NCI-H1417 (cell line): Measurements from ENCODE around the gene HTATIP2.
A peak's percentile ranks its signal among the peaks of the same experiment; 100 is the strongest.
"Not testable (repeated sequence)": the region's sequence is repeated elsewhere in the genome, so short reads cannot be mapped to it uniquely, and the experiment has no call there.

Experiments
- DNase-seq, 3 experiments: peaks; one replicate each; lab custom pipeline; 2025; lab: John Stamatoyannopoulos, UW

Gene HTATIP2

DNA sequence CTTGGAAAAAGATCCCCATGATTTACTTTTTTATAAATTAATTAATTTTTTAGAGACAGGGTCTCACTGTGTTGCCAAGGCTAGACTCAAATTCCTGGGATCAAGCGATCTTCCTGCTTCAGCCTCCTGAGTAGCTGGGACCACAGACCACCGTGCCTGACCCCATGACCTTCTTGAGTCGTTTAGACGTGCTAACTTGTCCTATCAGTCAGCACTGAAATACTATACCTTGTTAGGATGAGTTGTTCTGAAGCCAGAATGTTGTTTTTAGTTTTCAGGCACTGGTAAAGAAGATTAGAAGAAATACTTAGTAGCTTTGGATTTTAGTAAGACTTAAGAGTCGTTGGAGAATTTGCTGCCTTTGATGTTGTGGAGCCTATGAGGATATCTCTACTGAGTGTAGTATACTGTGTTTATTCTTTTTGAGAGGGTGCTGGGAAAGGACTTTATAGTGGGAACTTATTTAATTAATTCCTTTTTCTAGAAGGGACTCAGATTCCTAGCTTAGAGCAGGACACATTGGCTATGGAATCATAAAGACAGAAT, 8.6 kb downstream of the HTATIP2 start:
- no peak for DNase-seq

DNA sequence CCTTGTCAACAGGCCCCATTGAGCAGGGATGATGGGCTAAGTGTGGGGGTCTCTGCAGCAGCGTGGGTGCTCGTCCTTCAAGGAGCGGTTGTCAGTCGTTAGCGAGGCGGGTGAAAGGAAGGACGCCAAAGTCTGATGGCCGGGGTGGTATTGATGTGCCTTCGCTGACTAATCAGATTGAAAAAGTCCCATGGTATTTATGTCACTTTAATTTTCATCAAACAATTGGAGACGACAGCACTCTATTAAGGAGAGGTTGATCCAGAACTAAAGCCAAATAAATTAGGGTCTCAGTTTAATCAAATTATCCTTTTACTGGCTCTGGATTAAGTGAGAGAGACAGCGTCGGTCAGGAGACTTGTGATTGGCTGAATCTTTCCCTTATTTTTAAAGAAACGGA, 9.6 kb downstream of the HTATIP2 start:
- no peak for DNase-seq

- no peak for DNase-seq
Measured at GRCh38 chr11:20373568-20374209, 10.2 kb downstream of the HTATIP2 start.

DNA sequence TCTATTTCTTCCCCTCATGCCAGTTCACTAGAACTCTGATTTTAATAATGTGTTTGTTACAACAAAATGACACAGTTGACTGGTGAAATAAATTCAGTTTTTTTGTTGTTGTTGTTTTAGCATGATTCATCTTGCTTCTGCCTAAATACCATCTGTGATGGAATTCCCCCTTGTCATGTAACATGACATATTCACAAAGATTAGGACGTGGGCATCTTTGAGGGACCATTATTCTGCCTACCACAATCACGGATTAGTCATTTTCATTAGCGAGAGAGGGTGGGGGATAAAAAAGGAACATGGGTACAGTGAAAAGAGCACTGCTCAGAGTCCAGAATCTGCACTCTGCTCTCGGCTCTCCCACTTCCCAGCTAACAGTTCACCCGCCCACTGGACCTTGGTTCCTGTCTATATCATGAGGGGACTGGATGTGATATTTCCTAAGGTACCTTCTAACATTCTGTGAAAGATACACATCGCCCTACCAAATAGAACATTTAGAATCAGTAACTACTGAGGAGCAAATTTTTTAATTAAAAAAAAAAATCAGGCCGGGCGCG, 11.3 kb downstream of the HTATIP2 start:
- DNase-seq: no peak

DNA sequence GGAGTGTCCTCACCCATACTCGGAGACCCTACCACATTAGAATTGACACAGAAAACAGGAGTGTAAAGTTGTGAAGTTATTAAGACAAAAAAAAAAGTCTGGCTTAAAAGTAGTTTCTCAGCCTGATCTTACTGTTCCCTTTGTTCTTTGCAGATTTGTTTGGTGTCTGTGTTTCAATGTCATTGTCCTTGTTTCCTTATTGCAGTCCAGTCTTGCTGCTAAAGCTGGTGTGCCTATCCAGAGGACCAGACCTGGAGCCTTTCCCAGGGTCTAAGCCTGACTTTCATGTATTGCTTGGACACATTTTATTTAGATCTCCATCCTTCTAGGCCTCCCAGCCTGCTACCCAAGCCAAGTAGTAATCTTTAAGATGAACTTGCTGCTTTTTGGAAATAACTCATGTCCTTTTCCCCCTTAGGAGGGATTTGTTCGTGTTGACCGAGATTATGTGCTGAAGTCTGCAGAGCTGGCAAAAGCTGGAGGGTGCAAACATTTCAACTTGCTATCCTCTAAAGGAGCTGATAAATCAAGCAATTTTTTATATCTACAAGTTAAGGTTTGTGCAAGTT, 12.7 kb downstream of the HTATIP2 start:
- DNase-seq: no peak

GRCh38 chr11:20385996-20386395, 22.5 kb downstream of the HTATIP2 start:
- not testable (repeated sequence) for DNase-seq

DNA sequence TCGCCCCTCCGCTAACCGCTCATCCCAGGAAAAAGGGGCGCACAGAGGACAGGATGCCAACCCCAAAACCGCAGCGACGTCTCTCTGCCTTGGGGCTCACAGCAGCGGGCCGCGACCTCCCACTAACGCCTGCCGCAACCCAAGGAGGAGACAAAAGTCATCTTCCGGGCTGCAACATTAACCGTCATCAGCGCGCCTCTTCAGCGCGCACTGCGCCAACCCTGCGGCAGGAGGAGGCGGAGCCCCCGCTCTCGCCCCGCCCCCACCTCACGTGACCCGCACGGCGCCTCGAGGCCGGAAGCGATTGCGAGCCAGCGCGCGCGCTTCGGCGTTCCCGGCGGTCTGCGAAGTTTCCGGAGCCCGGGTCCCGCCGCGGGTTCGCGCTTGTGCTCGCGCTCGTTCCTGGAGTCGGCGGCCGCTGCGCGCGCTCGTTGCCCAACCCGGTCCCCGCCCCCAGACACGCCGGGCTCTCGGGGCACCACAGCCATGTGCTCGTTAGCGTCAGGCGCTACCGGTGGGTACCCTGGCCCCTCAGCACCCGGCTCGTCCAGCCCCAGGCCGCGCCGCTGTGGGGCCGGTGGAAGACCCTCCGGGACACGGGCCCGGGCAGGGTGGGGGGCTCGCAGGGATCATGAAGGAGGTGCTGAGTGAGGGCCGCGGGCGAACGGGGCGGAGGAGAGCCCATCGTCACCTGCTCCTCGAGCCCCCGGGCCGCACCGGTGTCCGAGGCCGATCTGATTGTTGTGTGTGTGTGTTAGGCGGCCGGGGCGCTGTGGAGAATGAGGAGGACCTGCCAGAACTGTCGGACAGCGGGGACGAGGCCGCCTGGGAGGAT, 24.0 kb downstream of the HTATIP2 start, which contains the start of gene PRMT3:
Gene PRMT3, plus strand, starts transcription at position 456 of the 835 bp plus-strand sequence. Its CDS starts 31 bp downstream, at position 487.
- peak; percentile 98 for DNase-seq

- peak in 2 of 3 experiments; percentile 65 to 67 for DNase-seq
Measured at GRCh38 chr11:20388096-20389055, 24.9 kb downstream of the HTATIP2 start.

DNA sequence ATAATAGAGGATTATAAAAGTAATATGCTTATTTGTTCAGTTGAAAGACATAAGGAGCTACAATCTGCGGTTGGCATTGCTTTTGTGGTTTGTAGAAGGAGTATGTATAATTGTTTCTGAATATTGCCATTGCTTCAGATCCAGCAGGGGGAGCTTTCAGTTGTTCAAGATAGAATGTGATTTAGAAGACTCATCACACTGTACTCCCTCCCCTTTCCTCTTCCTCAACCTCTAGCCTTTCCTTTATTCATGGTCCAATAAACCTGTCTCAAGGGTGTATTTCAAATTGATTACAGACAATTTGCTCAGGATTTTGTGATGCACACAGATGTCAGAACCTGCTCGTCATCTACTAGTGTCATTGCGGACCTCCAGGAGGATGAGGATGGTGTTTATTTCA, 33.8 kb downstream of the HTATIP2 start:
- peak; percentile 57 to 83 (median 76) for DNase-seq

GRCh38 chr11:20399498-20399897, 36.0 kb downstream of the HTATIP2 start:
- DNase-seq: no peak

DNA sequence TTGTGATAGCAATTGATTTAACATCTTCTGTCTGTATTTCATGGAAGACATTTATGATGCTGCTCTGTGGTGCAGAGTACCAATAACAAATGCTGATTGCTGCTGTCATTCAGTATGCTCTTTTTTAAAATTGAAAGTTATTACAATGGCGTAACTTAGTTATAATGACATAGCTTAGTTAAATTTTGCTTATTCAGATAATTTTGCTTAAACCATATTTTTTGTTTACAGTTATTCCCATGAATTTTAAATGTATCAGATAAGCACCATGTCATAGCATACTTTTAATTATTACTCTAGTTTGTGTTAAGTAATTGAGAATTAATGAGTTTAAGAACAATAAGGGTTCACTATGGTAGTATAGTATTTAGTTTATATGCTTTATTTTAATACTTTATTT, 39.5 kb downstream of the HTATIP2 start:
- no peak for DNase-seq

DNA sequence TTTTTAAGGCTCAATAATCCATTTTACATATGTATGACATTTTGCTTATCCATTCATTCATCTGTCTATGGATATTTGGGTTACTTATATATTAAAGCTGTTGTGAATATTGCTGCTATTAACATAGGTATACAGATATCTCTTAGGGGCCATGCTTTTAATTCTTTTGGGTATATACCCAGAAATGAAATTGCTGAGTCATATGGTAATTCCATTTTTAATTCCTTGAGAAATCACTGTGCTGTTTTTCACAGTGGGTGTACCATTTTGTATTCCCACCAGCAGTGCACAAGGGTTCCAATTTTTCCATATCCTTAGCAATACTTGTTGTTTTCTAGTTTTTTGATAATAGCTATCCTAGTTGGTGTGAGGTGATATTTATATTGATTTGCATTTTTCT, 43.0 kb downstream of the HTATIP2 start:
- no peak for DNase-seq

GRCh38 chr11:20407344-20407743, 43.8 kb downstream of the HTATIP2 start:
- no peak for DNase-seq

DNA sequence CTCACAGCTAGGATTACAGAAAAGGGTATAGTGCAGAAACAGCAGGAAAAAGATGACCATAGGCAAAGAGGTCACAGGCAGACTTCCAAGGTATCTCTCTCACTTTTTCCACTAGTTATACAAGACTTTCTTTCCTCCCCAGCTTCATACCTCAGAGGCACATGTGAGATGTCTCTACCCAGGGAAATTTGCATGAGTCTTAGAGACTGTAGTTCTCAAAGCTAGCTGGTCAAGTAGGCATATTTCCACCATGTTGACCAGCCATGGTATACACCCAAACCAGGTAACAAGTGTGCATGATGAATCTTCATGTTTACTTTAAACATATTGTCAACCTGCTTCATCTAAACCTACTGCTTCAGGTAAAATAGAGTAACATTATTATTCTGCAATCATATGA, 51.9 kb downstream of the HTATIP2 start:
- no peak for DNase-seq

- DNase-seq: no peak
Measured at GRCh38 chr11:20417771-20418170, 54.3 kb downstream of the HTATIP2 start.

GRCh38 chr11:20421946-20422345, 58.4 kb downstream of the HTATIP2 start:
- DNase-seq: no peak

- no peak for DNase-seq
Measured at GRCh38 chr11:20429216-20429615, 65.7 kb downstream of the HTATIP2 start.
